HUES48 (cell line): Measurements from ENCODE around the gene CDKL5.

Experiments used
- H3K27ac ChIP-seq: one replicate; pipeline ENCODE4 v1.7.0; 2013; ENCODE audit warnings: low read depth, low read length, inconsistent platforms
- H3K27me3 ChIP-seq: 2 replicates; pipeline ENCODE4 v1.6.1; 2013; ENCODE audit warnings: mild to moderate bottlenecking, low read length; ENCODE audit not compliant: control insufficient read depth, insufficient read depth
- H3K36me3 ChIP-seq: 2 replicates; pipeline ENCODE4 v1.6.1; 2013; ENCODE audit warnings: low read length; ENCODE audit not compliant: control insufficient read depth, insufficient read depth
- H3K4me1 ChIP-seq: 2 replicates; pipeline ENCODE4 v1.6.1; 2013; ENCODE audit warnings: mild to moderate bottlenecking, low read length; ENCODE audit not compliant: control insufficient read depth, insufficient read depth
- H3K4me3 ChIP-seq: 2 replicates; pipeline ENCODE4 v1.5.1; 2013; ENCODE audit warnings: mild to moderate bottlenecking, low read depth, low read length
- H3K9ac ChIP-seq: 2 replicates; pipeline ENCODE4 v1.6.1; 2013; ENCODE audit warnings: mild to moderate bottlenecking, low read depth, low read length, moderate library complexity
- H3K9me3 ChIP-seq: 2 replicates; pipeline ENCODE4 v1.6.1; 2013; ENCODE audit warnings: low read length; ENCODE audit not compliant: control insufficient read depth, insufficient read depth

The CDKL5 gene

DNA sequence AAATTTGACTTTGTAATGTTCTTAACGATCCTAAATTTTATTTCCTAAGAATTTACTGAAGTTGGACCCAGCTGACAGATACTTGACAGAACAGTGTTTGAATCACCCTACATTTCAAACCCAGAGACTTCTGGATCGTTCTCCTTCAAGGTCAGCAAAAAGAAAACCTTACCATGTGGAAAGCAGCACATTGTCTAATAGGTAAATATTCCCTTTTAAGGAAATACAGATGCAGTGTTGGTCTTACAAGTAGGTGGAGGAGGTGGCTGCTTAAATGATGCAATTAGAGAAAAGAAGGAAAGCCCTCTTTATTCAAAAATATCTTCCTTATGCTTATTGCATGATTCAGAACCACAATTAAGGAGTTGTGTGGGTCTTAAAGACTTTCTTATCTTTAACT lies 173.0 kb downstream of the CDKL5 start:
- Histone ChIP-seq H3K4me1 (no peaks in the 10 kb centered on the region), H3K4me3 (no peak overlapping the region)

GRCh38 chrX:18607966-18608365 lies 182.6 kb downstream of the CDKL5 start:
- Histone ChIP-seq H3K9me3 (peaks cover 19% of the 10 kb centered on the region), H3K27ac (no peak overlapping the region), H3K4me3 (no peak overlapping the region), H3K4me1 (no peaks in the 10 kb centered on the region), H3K36me3 (peaks cover 65% of the 10 kb centered on the region), H3K27me3 (no peaks in the 10 kb centered on the region), H3K9ac (no peak overlapping the region)

More for the DNA sequence above, 173.0 kb downstream of the CDKL5 start:
- no peak overlapping the region for H3K27ac ChIP-seq
- H3K9me3 ChIP-seq = peaks cover 4% of the 10 kb centered on the region; the same call in 1 of the 2 replicates
- no peak overlapping the region for H3K9ac ChIP-seq
- H3K36me3 ChIP-seq = peaks cover 27% of the 10 kb centered on the region
- H3K27me3 ChIP-seq = no peaks in the 10 kb centered on the region

DNA sequence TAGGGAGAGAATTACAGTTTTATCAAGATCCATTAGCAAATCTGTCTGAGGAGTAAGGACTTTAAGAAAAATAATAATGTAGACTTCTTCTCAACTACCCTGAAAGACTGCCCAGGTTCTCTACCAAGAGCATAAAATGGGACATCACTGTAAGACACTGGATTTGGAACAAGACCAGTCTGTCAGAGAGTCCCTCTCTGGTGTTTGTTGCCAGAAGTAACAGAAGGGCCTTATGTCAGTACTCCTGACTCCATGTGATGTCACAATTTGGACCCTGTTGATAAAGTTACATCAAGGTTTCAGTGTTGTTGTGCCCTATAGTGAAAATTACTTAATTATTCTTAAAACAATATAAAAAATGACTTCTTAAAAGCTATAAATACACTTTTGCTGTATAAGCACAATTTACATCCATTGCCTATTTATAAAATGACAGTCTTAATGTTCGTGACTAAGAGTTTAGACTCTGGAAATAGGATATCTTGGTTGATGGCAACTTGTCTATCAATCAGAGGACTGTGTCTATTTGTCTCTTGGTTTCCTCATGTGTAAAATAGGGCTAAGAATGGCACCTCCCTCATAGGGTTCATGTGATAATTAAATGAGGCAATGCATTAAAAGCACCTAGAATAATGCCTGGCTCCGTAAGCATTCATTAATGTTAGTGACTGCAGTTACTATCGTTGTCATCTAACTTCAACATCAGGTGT lies 188.7 kb downstream of the CDKL5 start:
- Histone ChIP-seq H3K9me3 (peaks cover 18% of the 10 kb centered on the region), H3K4me3 (no peak overlapping the region), H3K36me3 (peaks cover 36% of the 10 kb centered on the region), H3K27me3 (no peaks in the 10 kb centered on the region), H3K9ac (no peak overlapping the region), H3K4me1 (no peaks in the 10 kb centered on the region), H3K27ac (no peak overlapping the region)

DNA sequence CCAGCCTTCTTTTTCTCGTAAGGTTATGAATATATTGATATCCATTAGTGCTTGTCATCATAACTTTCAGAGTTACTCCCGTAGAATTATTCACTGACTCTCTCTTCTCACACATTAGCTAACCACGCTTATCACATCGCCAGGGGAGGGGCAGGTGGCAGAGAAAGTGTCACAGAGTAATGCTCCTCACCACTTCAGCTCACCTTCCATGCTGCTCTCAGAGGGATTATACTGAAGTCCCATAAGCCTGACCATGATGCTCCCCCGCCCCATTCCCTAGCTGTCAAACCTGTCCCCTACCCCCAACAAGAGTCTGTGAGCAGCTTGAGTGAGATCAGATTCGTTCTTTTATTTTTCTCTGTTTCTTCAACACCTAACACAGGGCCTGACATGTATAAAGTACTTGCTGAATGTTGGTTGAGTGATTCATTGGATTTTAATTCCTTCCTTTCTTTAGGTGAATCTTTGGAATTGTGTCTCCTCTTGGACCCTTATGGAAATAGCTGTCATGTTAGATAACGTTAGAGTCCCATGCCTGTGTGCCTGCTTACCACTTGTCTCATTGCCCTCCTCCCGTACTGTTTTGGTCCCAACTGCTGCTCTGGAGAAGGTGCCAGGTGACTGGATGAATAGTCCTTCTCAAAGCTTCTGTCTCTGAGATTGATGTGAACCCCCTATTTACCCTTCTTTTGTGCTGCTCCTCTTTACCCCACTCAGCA lies 191.4 kb downstream of the CDKL5 start:
- H3K36me3 ChIP-seq = peaks cover 28% of the 10 kb centered on the region
- H3K9me3 ChIP-seq = peaks cover 19% of the 10 kb centered on the region
- H3K27ac ChIP-seq = no peak overlapping the region
- no peak overlapping the region for H3K9ac ChIP-seq
- no peaks in the 10 kb centered on the region for H3K27me3 ChIP-seq
- no peaks in the 10 kb centered on the region for H3K4me1 ChIP-seq
- H3K4me3 ChIP-seq = no peak overlapping the region

- H3K27ac ChIP-seq = no peak overlapping the region
- peaks cover 28% of the 10 kb centered on the region for H3K36me3 ChIP-seq
- H3K27me3 ChIP-seq = no peaks in the 10 kb centered on the region
These were observed 192.0 kb downstream of the CDKL5 start for GRCh38 chrX:18617407-18617750.

DNA sequence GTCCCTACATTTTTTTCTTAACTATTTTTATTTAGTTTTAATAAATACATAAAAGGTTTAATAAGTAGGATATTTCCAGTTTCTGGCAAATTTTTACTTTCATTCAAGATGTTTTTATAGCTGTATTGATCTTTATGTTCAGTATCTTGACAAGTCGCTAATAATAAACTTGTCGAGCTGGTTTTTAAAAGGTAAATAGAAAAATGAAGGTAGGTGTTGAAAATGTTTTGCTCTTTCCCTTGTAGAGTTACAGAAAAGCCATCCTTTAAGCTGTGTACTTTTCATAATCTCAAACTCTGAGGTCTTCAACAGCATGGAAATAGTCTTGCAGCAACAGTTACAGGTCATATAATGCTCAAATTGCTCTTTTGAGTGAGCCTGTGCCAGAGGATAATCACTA lies 193.9 kb downstream of the CDKL5 start:
- no peaks in the 10 kb centered on the region for H3K27me3 ChIP-seq
- H3K4me3 ChIP-seq = no peak overlapping the region
- no peak overlapping the region for H3K9ac ChIP-seq
- H3K9me3 ChIP-seq = peaks cover 20% of the 10 kb centered on the region
- no peaks in the 10 kb centered on the region for H3K4me1 ChIP-seq
- no peak overlapping the region for H3K27ac ChIP-seq
- peaks cover 21% of the 10 kb centered on the region for H3K36me3 ChIP-seq

More at GRCh38 chrX:18617407-18617750, 192.0 kb downstream of the CDKL5 start:
- no peak overlapping the region for H3K4me3 ChIP-seq
- H3K9ac ChIP-seq = no peak overlapping the region
- no peaks in the 10 kb centered on the region for H3K4me1 ChIP-seq
- H3K9me3 ChIP-seq = peaks cover 19% of the 10 kb centered on the region

DNA sequence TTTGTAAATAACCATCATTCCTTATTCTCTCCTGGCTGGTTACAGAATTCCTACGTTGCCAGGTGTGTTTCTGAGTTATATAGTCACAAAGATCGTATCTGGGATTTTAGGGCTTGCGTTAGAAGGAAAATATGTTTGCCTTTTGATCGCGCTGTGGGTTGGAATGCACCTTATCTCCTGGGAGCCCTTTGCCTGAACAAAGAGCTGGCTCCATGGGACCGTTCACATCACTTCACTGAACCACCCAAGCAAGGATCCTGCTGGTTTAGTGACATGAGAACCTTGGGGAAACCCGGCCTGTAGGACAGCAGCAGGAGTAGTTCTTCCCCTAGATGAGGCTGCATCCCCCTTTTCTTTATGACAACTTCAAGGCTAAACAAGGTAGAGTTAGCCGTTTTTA lies 194.9 kb downstream of the CDKL5 start:
- H3K27ac ChIP-seq = no peak overlapping the region
- H3K27me3 ChIP-seq = no peaks in the 10 kb centered on the region
- H3K36me3 ChIP-seq = peaks cover 27% of the 10 kb centered on the region
- no peak overlapping the region for H3K9ac ChIP-seq
- H3K4me1 ChIP-seq = no peaks in the 10 kb centered on the region
- no peak overlapping the region for H3K4me3 ChIP-seq
- H3K9me3 ChIP-seq = peaks cover 14% of the 10 kb centered on the region

GRCh38 chrX:18624599-18624998 lies 199.2 kb downstream of the CDKL5 start:
- Histone ChIP-seq H3K27me3 (no peaks in the 10 kb centered on the region), H3K4me1 (no peaks in the 10 kb centered on the region), H3K9ac (no peak overlapping the region), H3K4me3 (no peak overlapping the region), H3K36me3 (peaks cover 54% of the 10 kb centered on the region), H3K9me3 (peaks cover 17% of the 10 kb centered on the region; the same call in 1 of the 2 replicates), H3K27ac (no peak overlapping the region)

DNA sequence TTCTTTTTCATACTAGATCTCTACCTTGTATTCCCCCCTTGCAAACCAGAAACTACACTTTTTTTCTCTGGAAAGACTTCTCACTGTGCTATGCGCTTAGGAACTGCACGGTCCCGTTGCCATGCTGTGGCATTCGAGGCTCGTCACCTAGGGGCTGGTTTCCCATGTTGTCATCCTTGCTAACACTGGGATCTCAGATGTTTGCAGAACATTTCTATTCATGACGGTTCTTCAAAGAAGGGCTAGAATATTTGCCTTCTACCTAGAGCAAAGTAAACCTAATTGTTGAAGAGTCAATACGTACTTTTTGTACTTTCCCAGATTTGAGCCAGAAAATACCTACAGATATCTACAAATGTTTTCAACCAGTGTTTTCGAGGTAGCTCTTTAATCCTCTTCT lies 205.5 kb downstream of the CDKL5 start:
- H3K27me3 ChIP-seq = no peaks in the 10 kb centered on the region
- peaks cover 23% of the 10 kb centered on the region for H3K9me3 ChIP-seq
- H3K9ac ChIP-seq = no peak overlapping the region
- no peak overlapping the region for H3K4me3 ChIP-seq
- no peaks in the 10 kb centered on the region for H3K4me1 ChIP-seq
- peaks cover 27% of the 10 kb centered on the region for H3K36me3 ChIP-seq
- no peak overlapping the region for H3K27ac ChIP-seq

- H3K27me3 ChIP-seq = no peaks in the 10 kb centered on the region
- H3K36me3 ChIP-seq = no peaks in the 10 kb centered on the region; the same call in 1 of the 2 replicates
- peaks cover 5% of the 10 kb centered on the region for H3K4me1 ChIP-seq
- no peak overlapping the region for H3K4me3 ChIP-seq
- no peak overlapping the region for H3K27ac ChIP-seq
- H3K9ac ChIP-seq = no peak overlapping the region
- peaks cover 14% of the 10 kb centered on the region for H3K9me3 ChIP-seq
These were observed 213.0 kb downstream of the CDKL5 start for GRCh38 chrX:18638398-18638797.

GRCh38 chrX:18639280-18639679 lies 213.9 kb downstream of the CDKL5 start:
- Histone ChIP-seq H3K9ac (no peak overlapping the region), H3K4me3 (no peak overlapping the region), H3K36me3 (no peaks in the 10 kb centered on the region; the same call in 1 of the 2 replicates), H3K4me1 (peaks cover 5% of the 10 kb centered on the region), H3K9me3 (peaks cover 17% of the 10 kb centered on the region), H3K27me3 (no peaks in the 10 kb centered on the region), H3K27ac (no peak overlapping the region)
